Vagina (tissue), 2 donors: ENCODE measurements around the gene CRTC3. TPM values are rescaled to one million over a fixed set of nuclear protein-coding genes. Genes with fewer than 3 reads are reported as not detected.

ENCODE experiments used
- DNase-seq, 2 donors: peaks; one replicate each; pipeline ENCODE4 v3.0.0-alpha.2; 2017; ENCODE audit errors: extremely low spot score in 2 of 2
- H3K27ac ChIP-seq: fragments of 200-600 bp; sonication (generic); one replicate; pipeline ENCODE4 v1.5.1; 2019
- H3K27me3 ChIP-seq: fragments of 200-600 bp; sonication (generic); one replicate; pipeline ENCODE4 v1.5.1; 2019
- H3K36me3 ChIP-seq, 2 donors: fragments of 200-600 bp; sonication (generic); one replicate each; pipeline ENCODE4 v1.5.1; 2017 to 2019
- H3K4me1 ChIP-seq: fragments of 200-600 bp; sonication (generic); one replicate; pipeline ENCODE4 v1.5.1; 2019
- H3K4me3 ChIP-seq, 2 donors: fragments of 200-600 bp; sonication (generic); 1 replicate in 1 of 2; 2 replicates in 1 of 2; pipeline ENCODE4 v1.5.1; 2016 to 2019
- H3K9me3 ChIP-seq: fragments of 200-600 bp; sonication (generic); one replicate; pipeline ENCODE4 v1.5.1; 2019
- CTCF ChIP-seq, 3 experiments: fragments of 450-650 bp in 2 of 3; fragments of 200-600 bp in 1 of 3; sonication (generic) in 1 of 3; IDR thresholded peaks; one replicate each; pipeline ENCODE4 v1.5.1; 2017 to 2019; ENCODE audit warnings: antibody characterized with exemption in 3 of 3, mild to moderate bottlenecking in 2 of 3, moderate library complexity in 2 of 3
- POLR2A ChIP-seq, 2 donors: fragments of 450-650 bp; IDR thresholded peaks; one replicate each; pipeline ENCODE4 v1.6.1; 2017; ENCODE audit warnings: antibody characterized with exemption in 2 of 2, mild to moderate bottlenecking in 2 of 2, moderate library complexity in 2 of 2
- POLR2AphosphoS5 ChIP-seq, 2 donors: sonication (generic); formaldehyde crosslinking; IDR thresholded peaks; one replicate each; pipeline ENCODE4 v1.9.0; 2017; ENCODE audit warnings: antibody characterized with exemption in 2 of 2, mild to moderate bottlenecking in 2 of 2, low read depth in 1 of 2; ENCODE audit not compliant: insufficient read depth in 1 of 2
- intact Hi-C: fragments of 100-400 bp; cut with DNase I; formaldehyde crosslinking; loops from one replicate; pipeline ENCODE4 v1.15.1; 2023
- total RNA-seq: library from RNA; depleted of rRNA; stranded (reverse); fragments of >200 nt; gene quantifications from one replicate; pipeline ENCODE4 v1.2.3, GENCODE V29; 2016

Gene CRTC3
- total RNA-seq, 1 donor from 2014 or later: 43.5 TPM

DNA sequence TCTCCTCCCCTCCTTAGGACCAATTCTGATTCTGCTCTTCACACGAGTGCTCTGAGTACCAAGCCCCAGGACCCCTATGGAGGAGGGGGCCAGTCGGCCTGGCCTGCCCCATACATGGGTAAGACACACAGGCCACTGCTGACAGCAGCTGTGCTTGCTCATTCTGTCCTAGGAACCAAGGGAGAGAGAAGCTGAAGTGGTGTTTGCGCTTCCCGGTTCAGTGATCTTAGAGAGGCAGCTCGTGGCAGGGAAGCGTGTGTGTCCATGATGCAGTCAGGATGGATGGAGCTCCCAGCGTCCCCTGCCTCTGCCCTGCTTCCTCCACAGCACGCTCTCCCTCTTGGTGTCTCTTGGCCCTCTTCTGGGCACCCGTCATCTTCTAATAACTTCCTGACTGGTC, 77.6 kb downstream of the CRTC3 start:
- Histone ChIP-seq H3K4me3 (no peak overlapping the region), H3K36me3 (peaks cover 0 to 20% of the 10 kb centered on the region in 2 donors), H3K27ac (no peak overlapping the region), H3K27me3 (no peaks in the 10 kb centered on the region), H3K4me1 (no peaks in the 10 kb centered on the region), H3K9me3 (no peaks in the 10 kb centered on the region)
- intact Hi-C loops: loop anchor here (10.0 kb wide), 1 partner anchor 73 kb away; no protein-coding TSS in a partner anchor
- no peak for DNase-seq
- TF ChIP-seq CTCF (IDR thresholded peaks at IDR 0.05): no peak
- TF ChIP-seq POLR2AphosphoS5 (IDR thresholded peaks at IDR 0.05; ENCODE audit: insufficient read depth in 1 of 2, low read depth in 1 of 2): no peak
- no peak for TF ChIP-seq POLR2A (IDR thresholded peaks at IDR 0.05)

DNA sequence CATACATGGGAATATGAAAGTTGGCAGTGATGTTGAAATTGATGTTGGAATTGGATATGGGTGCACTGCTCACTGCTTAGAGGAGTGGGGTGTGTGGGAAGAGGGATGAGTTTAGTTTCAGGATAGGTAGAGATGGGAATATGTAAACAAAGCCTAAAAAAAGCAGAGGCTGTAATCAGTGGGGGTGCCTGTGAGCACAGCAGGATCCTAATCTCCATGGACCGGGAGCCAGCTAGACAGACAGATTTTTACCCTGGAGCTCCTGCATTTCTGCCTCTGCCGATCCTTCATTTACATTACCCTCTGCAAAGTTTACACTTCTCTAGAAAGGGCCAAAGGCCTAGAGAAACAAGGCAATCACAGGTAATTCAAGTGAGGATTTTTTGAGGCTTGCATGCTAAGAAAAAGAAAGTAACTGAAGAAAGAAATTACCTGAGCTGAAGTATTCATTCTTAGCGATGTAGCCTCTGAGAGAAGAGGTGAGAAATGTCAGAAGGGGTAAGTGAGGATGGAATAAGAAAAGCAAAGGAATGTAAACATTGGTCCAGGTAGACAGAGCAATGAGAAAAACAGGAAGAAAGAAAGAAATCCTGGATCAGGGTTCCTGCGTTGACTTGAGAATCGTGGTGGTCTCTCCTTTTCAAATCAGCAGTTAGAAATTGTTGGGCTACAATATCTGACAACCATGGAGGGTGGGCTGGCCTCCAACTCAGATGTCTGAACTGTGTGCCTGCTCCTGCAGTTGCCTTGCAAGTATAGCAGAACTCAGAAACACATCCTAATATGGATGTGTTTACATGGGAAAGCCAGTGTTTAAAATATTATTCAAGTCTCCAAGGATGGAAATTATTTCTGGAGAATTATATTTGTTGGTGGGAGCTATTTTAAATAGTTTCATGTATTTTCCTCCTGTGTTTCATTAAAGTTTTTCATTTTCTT, 79.8 kb downstream of the CRTC3 start:
- no peak for DNase-seq
- Histone ChIP-seq H3K4me3 (no peak overlapping the region), H3K27me3 (no peaks in the 10 kb centered on the region), H3K4me1 (no peaks in the 10 kb centered on the region), H3K36me3 (peaks cover 0 to 19% of the 10 kb centered on the region in 2 donors), H3K27ac (peak overlapping the region; percentile 34), H3K9me3 (no peaks in the 10 kb centered on the region)
- TF ChIP-seq CTCF (IDR thresholded peaks at IDR 0.05) (no peak), POLR2A (IDR thresholded peaks at IDR 0.05) (no peak), POLR2AphosphoS5 (IDR thresholded peaks at IDR 0.05; ENCODE audit: insufficient read depth in 1 of 2, low read depth in 1 of 2) (no peak)
- intact Hi-C loops: loop anchor here (10.0 kb wide), 1 partner anchor 75 kb away; no protein-coding TSS in a partner anchor

DNA sequence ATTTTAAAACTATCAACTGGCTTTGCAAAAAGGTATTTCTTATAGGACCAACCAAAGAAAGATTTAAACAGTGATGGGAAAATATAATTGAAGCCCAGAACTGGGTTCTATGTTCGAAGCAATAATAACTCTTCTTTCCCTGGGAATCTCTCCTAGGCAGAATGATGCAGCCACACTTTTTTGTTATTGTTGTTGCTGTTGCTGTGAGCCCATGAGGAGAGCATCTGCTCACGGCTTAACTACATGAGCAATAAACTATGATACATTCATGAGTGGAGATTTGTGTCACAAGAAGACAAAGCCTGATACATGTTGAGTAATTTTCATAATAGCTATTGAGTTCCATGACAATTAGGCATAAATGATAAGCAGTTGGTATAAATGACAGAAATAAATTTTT, 80.5 kb downstream of the CRTC3 start:
- no peaks in the 10 kb centered on the region for H3K4me1 ChIP-seq
- intact Hi-C loops: no loop called here
- H3K36me3 ChIP-seq: peaks cover 0 to 24% of the 10 kb centered on the region in 2 donors

DNA sequence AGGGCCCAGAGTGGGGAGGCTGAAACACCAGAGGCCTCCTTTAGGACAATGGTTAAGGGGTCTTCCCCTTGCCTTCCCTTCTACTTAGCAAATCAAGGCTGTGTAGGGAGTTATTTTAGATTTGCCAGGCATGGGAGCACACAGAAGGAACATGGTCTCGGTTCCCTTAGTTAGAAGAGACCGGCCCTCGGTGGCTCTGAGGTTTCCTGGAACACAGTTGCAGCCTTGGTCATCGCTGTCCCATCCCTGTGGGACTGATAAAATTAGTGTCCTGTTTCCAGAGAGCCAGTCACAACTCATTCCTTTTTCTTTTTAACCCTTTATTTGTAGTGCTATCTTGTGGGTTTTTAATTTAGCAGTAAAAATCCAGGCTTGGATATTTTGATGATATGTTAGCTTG, 81.4 kb downstream of the CRTC3 start:
- Histone ChIP-seq H3K36me3 (peaks cover 0 to 24% of the 10 kb centered on the region in 2 donors), H3K27ac (peak overlapping the region; percentile 34), H3K27me3 (no peaks in the 10 kb centered on the region), H3K9me3 (no peaks in the 10 kb centered on the region), H3K4me3 (no peak overlapping the region), H3K4me1 (no peaks in the 10 kb centered on the region)
- no peak for DNase-seq
- intact Hi-C loops: no loop called here
- no peak for TF ChIP-seq POLR2AphosphoS5 (IDR thresholded peaks at IDR 0.05; ENCODE audit: insufficient read depth in 1 of 2, low read depth in 1 of 2)
- TF ChIP-seq CTCF (IDR thresholded peaks at IDR 0.05): no peak
- TF ChIP-seq POLR2A (IDR thresholded peaks at IDR 0.05): no peak

More for the DNA sequence above, 80.5 kb downstream of the CRTC3 start:
- H3K4me3 ChIP-seq: no peak overlapping the region
- H3K9me3 ChIP-seq: no peaks in the 10 kb centered on the region
- no peaks in the 10 kb centered on the region for H3K27me3 ChIP-seq
- H3K27ac ChIP-seq: peak overlapping the region; percentile 34
- DNase-seq: no peak
- TF ChIP-seq CTCF (IDR thresholded peaks at IDR 0.05) (no peak), POLR2AphosphoS5 (IDR thresholded peaks at IDR 0.05; ENCODE audit: insufficient read depth in 1 of 2, low read depth in 1 of 2) (no peak), POLR2A (IDR thresholded peaks at IDR 0.05) (no peak)

GRCh38 chr15:90617171-90617570, 87.4 kb downstream of the CRTC3 start:
- no peaks in the 10 kb centered on the region for H3K4me1 ChIP-seq
- peaks cover 0 to 34% of the 10 kb centered on the region in 2 donors for H3K36me3 ChIP-seq
- no peaks in the 10 kb centered on the region for H3K27me3 ChIP-seq
- no peak overlapping the region for H3K27ac ChIP-seq
- no peaks in the 10 kb centered on the region for H3K9me3 ChIP-seq
- no peak overlapping the region for H3K4me3 ChIP-seq
- no peak for DNase-seq
- no peak for TF ChIP-seq CTCF (IDR thresholded peaks at IDR 0.05)
- TF ChIP-seq POLR2A (IDR thresholded peaks at IDR 0.05): no peak
- no peak for TF ChIP-seq POLR2AphosphoS5 (IDR thresholded peaks at IDR 0.05; ENCODE audit: insufficient read depth in 1 of 2, low read depth in 1 of 2)
- intact Hi-C loops: no loop called here
